ENCODE data around the gene ATPAF1.
"Not testable (repeated sequence)": the region's sequence is repeated elsewhere in the genome, so short reads cannot be mapped to it uniquely, and the experiment has no call there.

Gene ATPAF1

DNA sequence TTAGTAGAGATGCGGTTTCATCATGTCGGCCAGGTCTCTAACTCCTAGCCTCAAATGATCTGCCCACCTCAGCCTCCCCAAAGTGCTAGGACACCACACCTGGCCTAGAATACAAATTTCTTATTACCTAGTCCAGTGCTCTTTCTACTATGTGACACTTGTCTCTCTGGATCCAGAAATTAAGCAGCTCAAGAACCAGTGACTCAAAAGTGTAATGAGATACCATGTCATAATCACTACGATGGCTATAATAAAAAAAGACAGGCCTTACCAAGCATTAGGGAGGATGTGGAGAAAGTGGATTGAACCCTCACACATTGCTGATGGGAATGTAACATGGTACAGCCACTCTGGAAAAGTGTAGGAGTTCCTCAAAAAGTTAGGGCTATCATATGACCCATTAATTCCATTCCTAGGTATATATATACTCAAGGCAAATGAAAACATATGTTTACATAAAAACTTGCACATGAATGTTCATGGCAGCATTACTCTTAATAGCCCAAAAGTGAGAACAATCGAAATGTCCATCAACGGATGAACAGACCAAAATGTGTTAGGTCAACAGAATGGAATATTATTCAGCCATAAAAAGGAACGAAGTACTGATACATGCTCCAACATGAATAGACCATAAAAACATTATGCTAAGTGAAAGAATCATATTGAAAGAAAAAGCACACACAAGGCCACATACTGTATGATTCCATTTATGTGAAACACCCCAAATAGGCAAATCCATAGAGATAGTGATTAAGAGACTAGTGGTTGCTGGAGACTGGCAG, 11.8 kb upstream of the ATPAF1 start:
- DNase-seq, result no peak

GRCh38 chr1:46677339-46677738, 9.2 kb upstream of the ATPAF1 start:
- DNase-seq, result no peak

- no peak for DNase-seq
These were observed 8.4 kb upstream of the ATPAF1 start for GRCh38 chr1:46676531-46676930.

GRCh38 chr1:46675549-46676314, 7.6 kb upstream of the ATPAF1 start:
- no peak for DNase-seq

- DNase-seq, result no peak
These were observed 5.6 kb upstream of the ATPAF1 start for GRCh38 chr1:46673749-46674182.

GRCh38 chr1:46672696-46673095, 4.5 kb upstream of the ATPAF1 start:
- no peak for DNase-seq

- DNase-seq, result no peak
These were observed 3.4 kb upstream of the ATPAF1 start, which contains the start of gene TEX38 for GRCh38 chr1:46671554-46671953. Gene TEX38 (plus strand): TSS chr1:46671854. CDS start chr1:46671935, 81 bp downstream.

DNA sequence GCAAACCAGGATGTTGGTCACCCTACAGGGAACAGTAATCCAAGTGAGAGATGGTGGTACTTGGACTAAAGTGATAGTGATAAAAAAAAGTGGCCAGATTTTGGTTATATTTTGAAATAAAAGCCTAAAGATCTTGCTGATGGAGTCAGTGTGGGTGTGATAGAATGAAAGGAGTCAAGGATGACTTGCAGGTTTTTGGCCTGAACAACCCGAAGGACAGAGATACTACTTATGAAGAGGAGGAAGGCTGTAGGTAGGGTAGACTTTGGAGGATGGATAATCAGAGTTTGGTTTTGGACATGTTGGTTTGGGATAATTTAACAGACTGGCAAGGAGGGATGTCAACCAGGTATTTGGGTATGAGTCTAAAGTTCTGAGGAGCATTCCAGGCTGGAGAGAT, 2.0 kb upstream of the ATPAF1 start:
- DNase-seq, result no peak

- DNase-seq, result no peak
These were observed 2.2 kb downstream of the ATPAF1 start for GRCh38 chr1:46665983-46666382.

- DNase-seq, result not testable (repeated sequence)
These were observed 5.2 kb downstream of the ATPAF1 start for GRCh38 chr1:46662919-46663318.

DNA sequence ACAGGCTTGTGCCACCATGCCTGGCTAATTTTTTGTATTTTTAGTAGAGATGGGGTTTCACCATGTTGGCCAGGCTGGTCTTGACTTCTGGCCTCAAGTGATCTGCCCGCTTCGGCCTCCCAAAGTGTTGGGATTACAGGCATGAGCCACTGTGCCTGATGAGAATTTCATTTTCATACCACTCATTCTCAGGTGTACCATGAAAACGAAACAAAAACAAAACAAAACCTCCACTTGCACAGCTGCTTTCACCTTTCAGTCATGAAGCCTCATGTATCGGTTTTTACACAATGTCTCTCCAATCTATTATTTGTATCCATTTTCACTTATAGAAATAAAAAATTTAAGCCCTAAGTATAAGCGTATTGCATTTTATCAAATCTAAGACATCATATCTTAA, 8.0 kb downstream of the ATPAF1 start:
- DNase-seq, result not testable (repeated sequence)

DNA sequence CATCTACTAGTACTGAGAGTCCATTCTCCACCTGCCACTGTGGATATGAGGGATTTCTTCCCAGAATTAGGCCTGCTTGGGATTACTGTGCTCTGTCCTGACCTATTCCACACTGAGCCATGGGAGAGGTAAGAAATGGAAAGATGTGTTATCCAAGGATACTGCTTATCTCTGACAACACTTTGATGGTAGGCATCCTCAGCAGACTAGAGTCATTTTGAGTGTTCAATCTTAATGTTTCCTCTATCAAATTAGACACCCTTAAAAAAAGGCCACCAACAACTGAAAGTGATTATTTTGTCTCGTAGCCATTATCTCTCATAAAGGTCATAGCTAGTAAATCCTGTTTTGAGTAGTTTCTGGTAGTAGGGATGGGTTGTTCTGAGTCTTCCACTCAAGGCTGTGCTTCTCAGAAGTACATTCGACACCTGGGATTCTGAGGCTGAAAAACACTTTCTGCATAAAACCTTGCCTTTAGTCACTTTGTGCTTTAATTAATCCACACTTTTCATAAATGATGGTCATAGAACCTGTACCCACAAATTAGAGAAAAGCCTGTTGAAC, 8.8 kb downstream of the ATPAF1 start:
- no peak for DNase-seq

GRCh38 chr1:46657775-46658174, 10.4 kb downstream of the ATPAF1 start:
- no peak for DNase-seq

- DNase-seq, result no peak
These were observed 11.5 kb downstream of the ATPAF1 start for GRCh38 chr1:46656643-46657042.

- no peak for DNase-seq
These were observed 12.3 kb downstream of the ATPAF1 start for GRCh38 chr1:46655848-46656247.

DNA sequence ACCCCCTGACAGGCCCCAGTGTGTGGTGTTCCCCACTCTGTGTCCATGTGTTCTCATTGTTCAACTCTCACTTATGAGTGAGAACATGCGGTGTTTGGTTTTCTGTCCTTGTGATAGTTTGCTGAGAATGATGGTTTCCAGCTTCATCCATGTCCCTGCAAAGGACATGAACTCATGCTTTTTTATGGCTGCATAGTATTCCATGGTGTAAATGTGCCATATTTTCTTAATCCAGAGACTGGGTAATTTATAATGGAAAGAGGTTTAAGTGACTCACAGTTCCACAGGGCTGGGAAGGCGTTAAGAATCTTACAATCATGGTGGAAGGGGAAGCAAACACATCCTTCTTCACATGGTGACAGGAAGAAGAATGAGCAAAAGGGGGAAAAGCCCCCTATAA, 13.5 kb downstream of the ATPAF1 start:
- DNase-seq, result not testable (repeated sequence)

DNA sequence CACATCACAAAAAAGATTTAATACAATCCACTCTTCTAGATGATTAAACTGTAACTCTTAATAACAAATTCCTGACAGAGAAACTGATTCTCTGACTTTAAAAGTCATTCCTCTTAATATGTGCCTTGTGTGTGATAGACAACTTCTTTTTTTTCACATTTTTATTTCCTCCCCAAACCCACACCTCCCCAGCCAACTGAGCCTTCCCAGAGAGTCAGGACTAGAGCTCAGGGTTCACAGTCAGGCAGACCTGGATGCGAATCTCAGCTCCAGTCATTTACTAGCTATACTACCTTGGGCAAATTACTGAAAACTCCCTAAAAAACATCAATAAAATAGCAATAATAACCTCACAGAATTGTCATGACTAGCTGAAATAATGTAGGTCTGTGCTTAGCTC, 14.2 kb downstream of the ATPAF1 start:
- DNase-seq, result no peak

DNA sequence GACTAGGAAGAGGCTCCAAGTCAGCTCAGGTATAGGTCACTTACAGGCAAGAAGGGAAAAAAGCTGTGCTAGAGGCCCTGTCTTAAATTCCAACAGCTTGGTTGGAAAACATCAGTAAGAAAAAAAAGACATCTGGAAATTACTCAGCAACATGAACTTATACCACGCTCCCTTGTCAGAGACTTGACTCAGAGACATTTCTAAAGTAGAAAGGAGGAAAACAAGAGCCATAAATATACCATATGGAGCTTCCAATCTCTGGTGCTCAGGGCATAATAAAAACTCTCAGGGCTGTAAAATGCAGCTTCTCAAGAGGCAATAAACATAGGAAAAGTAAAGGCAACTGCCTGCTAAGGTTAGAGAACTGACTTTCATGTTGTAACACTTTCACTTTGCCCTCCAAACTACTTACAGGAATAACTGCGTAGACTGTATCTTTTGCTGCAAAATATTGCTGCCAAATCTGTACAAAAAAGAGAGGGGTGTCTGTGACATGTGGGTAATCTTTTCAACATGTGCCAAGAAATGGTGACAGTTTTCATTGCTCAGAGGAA, 14.7 kb downstream of the ATPAF1 start:
- no peak for DNase-seq

DNA sequence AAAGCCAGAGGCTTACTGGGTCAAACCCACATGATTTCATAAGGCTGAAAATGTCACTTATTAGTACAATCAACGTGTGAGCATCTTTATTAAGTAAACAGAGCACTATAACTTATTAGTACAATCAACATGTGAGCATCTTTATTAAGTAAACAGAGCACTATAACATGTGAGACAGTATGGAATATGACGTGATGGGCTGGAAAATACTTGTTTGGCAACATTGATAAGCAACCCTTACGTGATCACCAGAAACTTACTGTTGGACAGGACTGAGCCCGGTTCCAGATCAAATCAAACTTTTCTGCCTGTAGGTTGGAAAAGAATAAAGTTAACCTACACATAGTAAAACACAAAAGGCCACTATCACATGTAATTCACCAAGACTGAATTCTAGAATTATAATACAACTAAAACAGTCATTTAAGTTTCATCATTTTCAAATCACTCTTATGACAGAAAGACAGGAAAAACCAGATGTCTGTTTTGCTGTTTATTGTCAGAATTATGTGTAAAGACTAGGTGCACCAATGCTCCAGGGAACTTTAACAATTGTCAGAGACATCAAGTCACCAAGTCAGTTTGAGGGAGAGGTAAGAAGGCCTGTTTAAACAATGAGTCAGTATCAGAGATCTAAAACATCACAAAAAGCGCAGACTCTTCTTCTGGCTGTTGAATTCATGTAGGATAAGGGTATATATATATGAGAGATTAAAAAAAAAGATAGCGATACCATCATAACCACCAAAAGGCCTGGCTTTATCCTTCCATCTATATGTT, 15.7 kb downstream of the ATPAF1 start:
- no peak for DNase-seq

DNA sequence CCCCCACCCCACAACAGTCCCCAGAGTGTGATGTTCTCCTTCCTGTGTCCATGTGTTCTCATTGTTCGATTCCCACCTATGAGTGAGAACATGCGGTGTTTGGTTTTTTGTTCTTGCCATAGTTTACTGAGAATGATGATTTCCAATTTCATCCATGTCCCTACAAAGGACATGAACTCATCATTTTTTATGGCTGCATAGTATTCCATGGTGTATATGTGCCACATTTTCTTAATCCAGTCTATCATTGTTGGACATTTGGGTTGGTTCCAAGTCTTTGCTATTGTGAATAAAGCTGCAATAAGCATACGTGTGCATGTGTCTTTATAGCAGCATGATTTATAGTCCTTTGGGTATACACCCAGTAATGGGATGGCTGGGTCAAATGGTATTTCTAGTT, 17.0 kb downstream of the ATPAF1 start:
- DNase-seq, result not testable (repeated sequence)

GRCh38 chr1:46650491-46650890, 17.7 kb downstream of the ATPAF1 start:
- DNase-seq, result no peak

- DNase-seq, result no peak
These were observed 18.4 kb downstream of the ATPAF1 start for GRCh38 chr1:46649764-46650163.

- no peak for DNase-seq
These were observed 20.6 kb downstream of the ATPAF1 start for GRCh38 chr1:46647611-46648010.
